Measurements from ENCODE around the gene DRC7.

- no peak for TF ChIP-seq CTCF (IDR thresholded peaks at IDR 0.05)
- TF ChIP-seq POLR2A (IDR thresholded peaks at IDR 0.05) = no peak
Observed at GRCh38 chr16:57664662-57665025, 30.0 kb upstream of the DRC7 start.

Data from esophagus squamous epithelium (tissue), 4 donors.